Measurements from ENCODE around the gene ABITRAM.

- no peak for TF ChIP-seq POLR2A (IDR thresholded peaks at IDR 0.05; ENCODE audit: low read depth, low read length)
- TF ChIP-seq POLR2AphosphoS5 (IDR thresholded peaks at IDR 0.05; ENCODE audit: low read depth, low read length) = no peak
Observed at GRCh38 chr9:108939975-108940374, 5.8 kb downstream of the ABITRAM start.
